SU-DHL-6 (cell line): ENCODE measurements around the gene GGPS1.
A peak's percentile ranks its signal among the peaks of the same experiment; 100 is the strongest.

Experiments used
- H2AFZ ChIP-seq: fragments of 200-600 bp; sonication (generic); 2 replicates; pipeline ENCODE4 v1.6.1; 2014; ENCODE audit warnings: low read depth, mild to moderate bottlenecking, moderate library complexity, mixed read lengths, antibody characterized with exemption, low read length; ENCODE audit not compliant: severe bottlenecking
- H3F3A ChIP-seq: fragments of 200-600 bp; shearing (Covaris generic); 2 replicates; pipeline ENCODE4 v1.6.0; 2016; ENCODE audit warnings: antibody characterized with exemption, mild to moderate bottlenecking; ENCODE audit not compliant: insufficient read depth
- H3K27ac ChIP-seq: fragments of 200-600 bp; sonication (generic); 2 replicates; pipeline ENCODE4 v1.5.1; 2016; ENCODE audit warnings: low read depth, mild to moderate bottlenecking, low read length, moderate library complexity, mixed read lengths
- H3K27me3 ChIP-seq: fragments of 200-600 bp; sonication (generic), shearing (Covaris generic); 2 replicates; pipeline ENCODE4 v1.6.0; 2014; ENCODE audit warnings: mild to moderate bottlenecking, low read length
- H3K36me3 ChIP-seq: fragments of 200-600 bp; sonication (generic); 2 replicates; pipeline ENCODE4 v1.6.1; 2014; ENCODE audit warnings: mild to moderate bottlenecking, low read length, mixed read lengths
- H3K4me2 ChIP-seq: fragments of 300-600, 200-600 bp; shearing (Covaris generic), sonication (generic); 2 replicates; pipeline ENCODE4 v1.6.0; 2014; ENCODE audit warnings: low read length, low read depth, mild to moderate bottlenecking; ENCODE audit not compliant: poor library complexity, severe bottlenecking
- H3K4me3 ChIP-seq: fragments of 200-600 bp; sonication (generic); 2 replicates; pipeline ENCODE4 v1.5.1; 2014; ENCODE audit warnings: antibody characterized with exemption, low read length, mild to moderate bottlenecking, mixed read lengths; ENCODE audit not compliant: insufficient read depth, poor library complexity, severe bottlenecking
- H3K79me2 ChIP-seq: fragments of 200-600 bp; sonication (generic); 2 replicates; pipeline ENCODE4 v1.6.1; 2014; ENCODE audit warnings: mild to moderate bottlenecking, low read length, moderate library complexity; ENCODE audit not compliant: insufficient read depth
- H3K9ac ChIP-seq: fragments of 200-600 bp; sonication (generic); 2 replicates; pipeline ENCODE4 v1.7.0; 2014; ENCODE audit warnings: mild to moderate bottlenecking, low read length
- H3K9me2 ChIP-seq: fragments of 200-600 bp; sonication (generic); replicated peaks from 2 replicates; pipeline ENCODE4 v1.6.1; 2014; ENCODE audit warnings: low read length; ENCODE audit not compliant: insufficient read depth
- H3K9me3 ChIP-seq: fragments of 200-600 bp; sonication (generic); 2 replicates; pipeline ENCODE4 v1.6.1; 2014; ENCODE audit warnings: low read length, mixed read lengths; ENCODE audit not compliant: insufficient read depth
- H4K20me1 ChIP-seq: fragments of 200-600 bp; sonication (generic); 2 replicates; pipeline ENCODE4 v1.6.1; 2014; ENCODE audit warnings: low read depth, mild to moderate bottlenecking, antibody characterized with exemption, low read length, moderate library complexity, mixed read lengths
- EZH2phosphoT487 ChIP-seq: fragments of 200-600 bp; sonication (generic), shearing (Covaris generic); conservative IDR thresholded peaks from 2 replicates; pipeline ENCODE4 v1.6.1; 2018; ENCODE audit warnings: mild to moderate bottlenecking, antibody characterized with exemption, low read length, moderate library complexity, mixed read lengths
- TF ChIP-seq, protein P1 (sequence below): fragments of 200-600 bp; sonication (generic); IDR thresholded peaks from one replicate; pipeline ENCODE4 v1.5.1; 2017; ENCODE audit warnings: antibody characterized with exemption, mild to moderate bottlenecking, low read length, moderate library complexity; ENCODE audit not compliant: insufficient read depth, poor library complexity, severe bottlenecking

The GGPS1 gene

DNA sequence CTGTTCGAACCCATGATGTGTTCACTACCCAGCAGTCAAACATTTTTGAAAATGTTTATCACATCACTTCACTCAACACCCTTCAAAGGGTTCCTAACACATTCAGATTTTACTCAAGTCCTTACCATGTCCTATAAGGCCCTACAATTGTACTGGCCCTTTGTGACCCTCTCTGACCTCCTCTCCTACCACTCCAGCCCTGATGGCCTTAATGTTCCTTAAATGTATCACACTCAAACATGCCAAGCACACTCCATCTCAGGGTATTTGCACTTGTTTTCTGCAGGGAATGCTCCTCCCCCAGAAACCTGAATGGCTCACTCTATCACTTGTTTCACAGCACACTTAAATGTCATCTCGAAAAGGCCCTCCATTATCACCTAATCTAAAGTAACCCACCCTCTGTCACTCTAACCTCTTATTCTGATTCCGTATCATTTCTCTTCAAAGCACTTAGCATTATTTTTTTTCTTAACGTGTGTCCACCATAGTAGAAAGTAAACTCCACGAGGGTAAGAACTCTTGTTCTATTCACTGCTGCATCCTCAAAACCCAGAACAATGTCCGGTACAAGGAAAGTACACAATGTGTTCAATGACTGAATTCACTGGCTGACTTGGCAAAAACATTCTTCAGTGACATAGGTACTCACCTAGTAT lies 7.7 kb upstream of the GGPS1 start:
- no peaks in the 10 kb centered on the region for H3K9me2 ChIP-seq
- H3K27me3 ChIP-seq: no peaks in the 10 kb centered on the region
- peaks cover 18% of the 10 kb centered on the region for H3F3A ChIP-seq
- H4K20me1 ChIP-seq: peaks cover 26% of the 10 kb centered on the region
- no peak overlapping the region for H2AFZ ChIP-seq
- H3K79me2 ChIP-seq: peaks cover 99% of the 10 kb centered on the region
- no peak for TF ChIP-seq EZH2phosphoT487
- TF ChIP-seq, protein P1, sequence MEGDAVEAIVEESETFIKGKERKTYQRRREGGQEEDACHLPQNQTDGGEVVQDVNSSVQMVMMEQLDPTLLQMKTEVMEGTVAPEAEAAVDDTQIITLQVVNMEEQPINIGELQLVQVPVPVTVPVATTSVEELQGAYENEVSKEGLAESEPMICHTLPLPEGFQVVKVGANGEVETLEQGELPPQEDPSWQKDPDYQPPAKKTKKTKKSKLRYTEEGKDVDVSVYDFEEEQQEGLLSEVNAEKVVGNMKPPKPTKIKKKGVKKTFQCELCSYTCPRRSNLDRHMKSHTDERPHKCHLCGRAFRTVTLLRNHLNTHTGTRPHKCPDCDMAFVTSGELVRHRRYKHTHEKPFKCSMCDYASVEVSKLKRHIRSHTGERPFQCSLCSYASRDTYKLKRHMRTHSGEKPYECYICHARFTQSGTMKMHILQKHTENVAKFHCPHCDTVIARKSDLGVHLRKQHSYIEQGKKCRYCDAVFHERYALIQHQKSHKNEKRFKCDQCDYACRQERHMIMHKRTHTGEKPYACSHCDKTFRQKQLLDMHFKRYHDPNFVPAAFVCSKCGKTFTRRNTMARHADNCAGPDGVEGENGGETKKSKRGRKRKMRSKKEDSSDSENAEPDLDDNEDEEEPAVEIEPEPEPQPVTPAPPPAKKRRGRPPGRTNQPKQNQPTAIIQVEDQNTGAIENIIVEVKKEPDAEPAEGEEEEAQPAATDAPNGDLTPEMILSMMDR: no peak
- no peaks in the 10 kb centered on the region; the same call in 1 of the 2 replicates for H3K36me3 ChIP-seq
- H3K4me2 ChIP-seq: no peak overlapping the region
- no peak overlapping the region for H3K27ac ChIP-seq
- no peaks in the 10 kb centered on the region for H3K9me3 ChIP-seq
- no peak overlapping the region for H3K9ac ChIP-seq
- no peak overlapping the region for H3K4me3 ChIP-seq

DNA sequence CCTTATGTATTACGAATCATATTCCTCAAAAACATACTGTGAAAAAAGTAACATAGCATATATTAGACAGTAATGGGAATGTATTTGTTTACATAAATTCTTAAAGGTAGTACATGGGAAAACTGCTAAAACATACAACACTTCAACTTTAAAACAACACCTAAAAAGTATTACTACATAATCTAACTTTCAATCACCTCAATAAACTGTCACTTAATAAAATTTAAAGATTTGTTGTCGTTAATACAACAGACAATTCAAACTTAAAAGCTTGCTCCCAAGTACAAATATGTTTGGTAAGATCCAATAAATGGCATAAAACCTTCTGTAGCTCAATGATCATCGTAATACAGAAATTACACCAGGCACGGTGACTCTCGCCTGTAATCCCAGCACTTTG lies 4.1 kb upstream of the GGPS1 start:
- Histone ChIP-seq H3K9me2 (no peaks in the 10 kb centered on the region), H3F3A (peaks cover 24% of the 10 kb centered on the region), H3K4me3 (no peak overlapping the region), H4K20me1 (peaks cover 20% of the 10 kb centered on the region), H2AFZ (no peak overlapping the region), H3K27ac (peak overlapping the region; percentile 78), H3K79me2 (peaks cover 89% of the 10 kb centered on the region), H3K9me3 (no peaks in the 10 kb centered on the region), H3K27me3 (no peaks in the 10 kb centered on the region), H3K9ac (0 out of 2 replicates have a peak overlapping the region, but pooled peaks have one; percentile 95), H3K4me2 (peak overlapping the region; percentile 96), H3K36me3 (no peaks in the 10 kb centered on the region; the same call in 1 of the 2 replicates)
- TF ChIP-seq, protein P1: no peak
- TF ChIP-seq EZH2phosphoT487: no peak

DNA sequence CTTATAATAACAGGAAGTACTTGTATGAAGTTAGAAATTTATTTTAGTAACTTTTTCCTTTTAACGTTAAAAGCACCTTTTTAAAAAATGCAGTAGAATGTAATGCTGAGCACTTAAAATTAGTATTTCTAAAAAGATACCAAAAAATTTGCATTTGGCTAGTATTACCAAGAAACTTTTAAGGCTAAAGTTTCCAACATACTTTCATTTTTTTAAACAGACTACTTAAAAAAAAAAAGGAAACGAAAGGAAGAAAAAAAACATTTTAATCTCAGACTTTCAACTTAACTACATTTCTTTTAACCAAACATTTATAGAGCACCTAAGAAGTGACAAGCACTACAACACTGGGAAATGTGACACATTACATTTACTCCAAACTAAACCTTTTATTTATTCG lies 3.2 kb upstream of the GGPS1 start:
- peak overlapping the region; percentile 95 for H3K9ac ChIP-seq
- H3K36me3 ChIP-seq: no peaks in the 10 kb centered on the region; the same call in 1 of the 2 replicates
- H3K4me3 ChIP-seq: peak overlapping the region; percentile 78
- H4K20me1 ChIP-seq: peaks cover 20% of the 10 kb centered on the region
- peak overlapping the region; percentile 96 for H3K4me2 ChIP-seq
- peaks cover 30% of the 10 kb centered on the region for H3F3A ChIP-seq
- no peaks in the 10 kb centered on the region for H3K27me3 ChIP-seq
- H2AFZ ChIP-seq: no peak overlapping the region
- H3K27ac ChIP-seq: peak overlapping the region; percentile 78
- H3K9me2 ChIP-seq: no peaks in the 10 kb centered on the region
- no peaks in the 10 kb centered on the region for H3K9me3 ChIP-seq
- TF ChIP-seq, protein P1: no peak
- no peak for TF ChIP-seq EZH2phosphoT487
- peaks cover 90% of the 10 kb centered on the region for H3K79me2 ChIP-seq
